OCI-LY1 (cell line): ENCODE data around the gene TESK2.
"Not testable (repeated sequence)": the region's sequence is repeated elsewhere in the genome, so short reads cannot be mapped to it uniquely, and the experiment has no call there.

Experiments
- H2AFZ ChIP-seq: fragments of 200-600 bp; sonication (generic), shearing (Covaris generic); 2 replicates; pipeline ENCODE4 v1.6.0; 2014; ENCODE audit warnings: antibody characterized with exemption, mild to moderate bottlenecking, low read length
- H3F3A ChIP-seq: fragments of 200-600 bp; sonication (generic), shearing (Covaris generic); 2 replicates; pipeline ENCODE4 v1.6.0; 2014; ENCODE audit warnings: mild to moderate bottlenecking, antibody characterized with exemption, low read length, moderate library complexity; ENCODE audit not compliant: insufficient read depth
- H3K27ac ChIP-seq: fragments of 200-600 bp; sonication (generic); 2 replicates; pipeline ENCODE4 v1.5.1; 2014; ENCODE audit warnings: low read length, mixed run types, mild to moderate bottlenecking, low read depth; ENCODE audit not compliant: poor library complexity, severe bottlenecking
- H3K27me3 ChIP-seq: fragments of 200-600 bp; sonication (generic); 2 replicates; pipeline ENCODE4 v1.6.0; 2014; ENCODE audit warnings: antibody characterized with exemption, mild to moderate bottlenecking, low read length, moderate library complexity; ENCODE audit not compliant: insufficient read depth
- H3K36me3 ChIP-seq: fragments of 200-600 bp; sonication (generic); 2 replicates; pipeline ENCODE4 v1.6.1; 2014; ENCODE audit warnings: mild to moderate bottlenecking, antibody characterized with exemption, low read length, moderate library complexity, mixed read lengths; ENCODE audit not compliant: insufficient read depth
- H3K4me1 ChIP-seq: fragments of 200-600 bp; sonication (generic); 2 replicates; pipeline ENCODE4 v1.5.1; 2014; ENCODE audit warnings: mild to moderate bottlenecking, low read length, moderate library complexity; ENCODE audit not compliant: insufficient read depth, severe bottlenecking
- H3K4me2 ChIP-seq: fragments of 200-600 bp; sonication (generic), shearing (Covaris generic); 2 replicates; pipeline ENCODE4 v1.6.1; 2014; ENCODE audit warnings: low read length
- H3K4me3 ChIP-seq: fragments of 200-600 bp; sonication (generic); 2 replicates; pipeline ENCODE4 v1.5.1; 2014; ENCODE audit warnings: low read length, low read depth, mild to moderate bottlenecking, mixed read lengths; ENCODE audit not compliant: poor library complexity, severe bottlenecking
- H3K79me2 ChIP-seq: fragments of 200-600 bp; shearing (Covaris generic); 2 replicates; pipeline ENCODE4 v1.6.1; 2016; ENCODE audit warnings: mixed run types, low read length, mixed read lengths; ENCODE audit not compliant: insufficient read depth
- H3K9ac ChIP-seq: fragments of 200-600 bp; sonication (generic), shearing (Covaris generic); 2 replicates; pipeline ENCODE4 v1.6.1; 2014; ENCODE audit warnings: mild to moderate bottlenecking, low read length, mixed read lengths
- H3K9me2 ChIP-seq: fragments of 200-600 bp; sonication (generic), shearing (Covaris generic); 2 replicates; pipeline ENCODE4 v1.6.1; 2014; ENCODE audit warnings: low read depth, mild to moderate bottlenecking, low read length, mixed read lengths
- H3K9me3 ChIP-seq: fragments of 200-600 bp; shearing (Covaris generic); 2 replicates; pipeline ENCODE4 v1.6.1; 2014; ENCODE audit warnings: low read length, mixed read lengths
- H4K20me1 ChIP-seq: fragments of 200-600 bp; sonication (generic), shearing (Covaris generic); 2 replicates; pipeline ENCODE4 v1.6.0; 2016; ENCODE audit warnings: mild to moderate bottlenecking, low read length; ENCODE audit not compliant: insufficient read depth
- CTCF ChIP-seq: fragments of 200-600 bp; sonication (generic), shearing (Covaris generic); IDR thresholded peaks from 2 replicates; pipeline ENCODE4 v1.5.1; 2017; ENCODE audit warnings: mild to moderate bottlenecking, antibody characterized with exemption, low read length, moderate library complexity, mixed read lengths
- EZH2 ChIP-seq: fragments of 200-600 bp; sonication (generic), shearing (Covaris generic); IDR thresholded peaks from 2 replicates; pipeline ENCODE4 v1.8.0; 2017; ENCODE audit warnings: borderline replicate concordance, mixed run types, mild to moderate bottlenecking, antibody characterized with exemption, low read length, moderate library complexity, mixed read lengths

TESK2 gene

GRCh38 chr1:45473302-45473701 lies 17.7 kb downstream of the TESK2 start:
- 0 out of 2 replicates have a peak, but pooled peaks cover 4% of the 10 kb centered on the region for H3F3A ChIP-seq
- no peaks in the 10 kb centered on the region; the same call in 1 of the 2 replicates for H4K20me1 ChIP-seq
- H3K9ac ChIP-seq, result no peak overlapping the region
- H3K27ac ChIP-seq, result no peak overlapping the region
- H3K27me3 ChIP-seq, result no peaks in the 10 kb centered on the region
- H3K9me3 ChIP-seq, result no peaks in the 10 kb centered on the region
- H3K9me2 ChIP-seq, result no peaks in the 10 kb centered on the region
- H3K4me3 ChIP-seq, result no peak overlapping the region
- H3K4me1 ChIP-seq, result peaks cover 12% of the 10 kb centered on the region
- H3K36me3 ChIP-seq, result no peaks in the 10 kb centered on the region
- H3K79me2 ChIP-seq, result no peaks in the 10 kb centered on the region
- no peak overlapping the region for H3K4me2 ChIP-seq
- TF ChIP-seq EZH2 (no peak), CTCF (no peak)
- no peak overlapping the region for H2AFZ ChIP-seq

- no peak overlapping the region for H3K4me3 ChIP-seq
- H4K20me1 ChIP-seq, result no peaks in the 10 kb centered on the region; the same call in 1 of the 2 replicates
- H3K4me1 ChIP-seq, result peaks cover 19% of the 10 kb centered on the region
- no peaks in the 10 kb centered on the region for H3K27me3 ChIP-seq
- no peak overlapping the region for H2AFZ ChIP-seq
- H3K27ac ChIP-seq, result no peak overlapping the region
- H3F3A ChIP-seq, result 0 out of 2 replicates have a peak, but pooled peaks cover 7% of the 10 kb centered on the region
- H3K9me3 ChIP-seq, result no peaks in the 10 kb centered on the region
- H3K79me2 ChIP-seq, result no peaks in the 10 kb centered on the region
- H3K9ac ChIP-seq, result no peak overlapping the region
- H3K4me2 ChIP-seq, result no peak overlapping the region
- H3K36me3 ChIP-seq, result no peaks in the 10 kb centered on the region
- H3K9me2 ChIP-seq, result no peaks in the 10 kb centered on the region
- TF ChIP-seq EZH2 (no peak), CTCF (no peak)
Observed at GRCh38 chr1:45470306-45470798, 20.6 kb downstream of the TESK2 start.

- H2AFZ ChIP-seq, H3K27ac ChIP-seq, H3K9ac ChIP-seq, H3K4me3 ChIP-seq, H3K27me3 ChIP-seq, H4K20me1 ChIP-seq, H3K4me2 ChIP-seq, H3K36me3 ChIP-seq, H3K79me2 ChIP-seq, H3K4me1 ChIP-seq, H3K9me3 ChIP-seq, H3F3A ChIP-seq, H3K9me2 ChIP-seq: not testable (repeated sequence)
Observed at GRCh38 chr1:45467353-45467752, 23.6 kb downstream of the TESK2 start.

GRCh38 chr1:45465277-45465676 lies 25.7 kb downstream of the TESK2 start:
- no peaks in the 10 kb centered on the region for H3K27me3 ChIP-seq
- no peaks in the 10 kb centered on the region for H3K9me3 ChIP-seq
- H3K79me2 ChIP-seq, result no peaks in the 10 kb centered on the region
- H3K9ac ChIP-seq, result no peak overlapping the region
- no peak overlapping the region for H2AFZ ChIP-seq
- no peaks in the 10 kb centered on the region; the same call in 1 of the 2 replicates for H4K20me1 ChIP-seq
- 0 out of 2 replicates have a peak, but pooled peaks cover 4% of the 10 kb centered on the region for H3F3A ChIP-seq
- H3K4me1 ChIP-seq, result peaks cover 8% of the 10 kb centered on the region
- no peak overlapping the region for H3K4me3 ChIP-seq
- no peak overlapping the region for H3K4me2 ChIP-seq
- H3K27ac ChIP-seq, result no peak overlapping the region
- TF ChIP-seq CTCF (no peak), EZH2 (no peak)
- no peaks in the 10 kb centered on the region for H3K9me2 ChIP-seq
- no peaks in the 10 kb centered on the region for H3K36me3 ChIP-seq
